NCI-H187 (cell line): ENCODE results near the gene KRT17.

Experiments
- DNase-seq, 2 experiments: peaks; one replicate each; lab custom pipeline; 2025; lab: John Stamatoyannopoulos, UW

KRT17 gene

DNA sequence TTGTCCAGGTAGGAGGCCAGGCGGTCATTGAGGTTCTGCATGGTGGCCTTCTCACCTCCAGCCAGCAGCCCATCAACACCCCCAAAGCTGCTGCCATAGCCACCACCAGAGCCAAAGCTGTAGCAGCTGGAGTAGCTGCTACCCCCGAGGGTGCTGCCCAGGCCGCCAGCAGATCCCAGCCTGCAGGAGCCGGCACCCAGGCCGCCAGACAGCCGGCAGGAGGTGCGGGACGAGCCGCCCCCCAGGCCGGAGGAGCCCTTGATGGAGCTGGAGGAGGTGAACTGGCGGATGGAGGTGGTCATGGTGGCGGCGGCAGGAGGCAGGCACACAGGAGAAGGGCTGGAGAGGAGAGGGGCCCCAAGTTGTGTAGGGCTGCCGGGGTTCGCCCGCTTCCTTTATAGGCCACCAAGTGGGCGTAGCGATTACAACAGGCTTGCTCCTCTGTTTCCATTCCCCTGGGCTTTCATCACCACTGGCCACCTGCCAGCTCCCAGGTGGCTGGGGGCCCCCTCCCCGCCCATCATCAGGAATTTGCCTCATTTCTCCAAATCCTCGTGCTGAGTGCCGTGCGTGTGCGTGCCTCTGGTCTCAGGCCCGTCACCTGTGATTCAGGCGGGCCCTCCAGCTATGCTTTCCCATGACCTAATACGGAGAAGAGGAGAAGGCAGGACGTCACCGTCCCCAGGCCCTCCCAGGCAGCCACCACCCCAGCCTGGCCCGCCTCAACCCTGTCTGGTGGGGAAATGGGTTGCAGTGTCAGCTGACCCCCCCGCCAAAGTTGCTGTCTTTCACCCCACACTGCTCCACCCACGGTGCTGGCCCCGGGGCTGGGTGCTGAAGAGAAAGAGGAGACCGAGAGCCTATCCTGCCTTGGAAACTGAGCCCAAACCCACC, at the start of gene KRT17:
Gene KRT17, minus strand, starts transcription at position 368 of the 894 bp plus-strand sequence. Its CDS starts 66 bp downstream, at position 302.
- DNase-seq, result no peak

GRCh38 chr17:41672153-41672552, 47.8 kb upstream of the KRT17 start:
- no peak for DNase-seq

GRCh38 chr17:41667280-41668041, 43.1 kb upstream of the KRT17 start:
- no peak for DNase-seq

GRCh38 chr17:41666708-41667279, 42.4 kb upstream of the KRT17 start:
- peak; percentile 64 for DNase-seq

- peak in 1 of 2 experiments; percentile 58 for DNase-seq
Measured at GRCh38 chr17:41666237-41666641, 41.9 kb upstream of the KRT17 start.

DNA sequence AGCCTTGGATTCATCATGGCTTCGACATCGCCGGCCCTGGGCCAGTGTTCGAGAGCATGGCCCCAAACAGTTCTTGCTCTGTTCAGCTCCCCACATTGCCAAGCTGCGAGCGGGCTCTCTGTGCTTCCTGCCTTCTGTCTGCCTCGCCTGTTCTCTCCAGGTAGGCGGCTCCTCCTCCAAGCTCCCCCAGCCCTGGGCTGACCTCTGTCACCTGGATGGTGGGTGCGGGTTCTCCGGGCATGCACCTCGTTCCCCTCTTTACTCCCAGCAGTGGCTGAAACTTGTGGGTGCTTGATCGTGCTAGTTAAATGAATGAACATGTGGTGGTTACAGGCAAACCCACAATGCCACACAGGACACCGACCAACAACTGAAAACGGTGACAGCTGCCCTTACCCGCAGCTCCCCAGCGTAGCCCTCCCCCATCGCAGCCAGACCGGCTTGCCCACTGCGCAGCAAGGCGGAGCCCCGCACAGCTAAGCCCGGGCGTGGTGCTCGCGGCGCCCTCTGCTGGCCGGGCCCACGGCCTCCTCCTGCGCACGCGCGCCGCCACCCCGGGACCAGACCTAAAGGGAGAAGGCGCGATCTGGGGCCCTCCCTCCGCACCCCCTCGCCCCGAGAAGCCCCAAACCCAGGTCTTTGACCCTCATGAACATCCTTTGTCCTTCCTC, 41.3 kb upstream of the KRT17 start:
- peak; percentile 49 to 64 for DNase-seq

DNA sequence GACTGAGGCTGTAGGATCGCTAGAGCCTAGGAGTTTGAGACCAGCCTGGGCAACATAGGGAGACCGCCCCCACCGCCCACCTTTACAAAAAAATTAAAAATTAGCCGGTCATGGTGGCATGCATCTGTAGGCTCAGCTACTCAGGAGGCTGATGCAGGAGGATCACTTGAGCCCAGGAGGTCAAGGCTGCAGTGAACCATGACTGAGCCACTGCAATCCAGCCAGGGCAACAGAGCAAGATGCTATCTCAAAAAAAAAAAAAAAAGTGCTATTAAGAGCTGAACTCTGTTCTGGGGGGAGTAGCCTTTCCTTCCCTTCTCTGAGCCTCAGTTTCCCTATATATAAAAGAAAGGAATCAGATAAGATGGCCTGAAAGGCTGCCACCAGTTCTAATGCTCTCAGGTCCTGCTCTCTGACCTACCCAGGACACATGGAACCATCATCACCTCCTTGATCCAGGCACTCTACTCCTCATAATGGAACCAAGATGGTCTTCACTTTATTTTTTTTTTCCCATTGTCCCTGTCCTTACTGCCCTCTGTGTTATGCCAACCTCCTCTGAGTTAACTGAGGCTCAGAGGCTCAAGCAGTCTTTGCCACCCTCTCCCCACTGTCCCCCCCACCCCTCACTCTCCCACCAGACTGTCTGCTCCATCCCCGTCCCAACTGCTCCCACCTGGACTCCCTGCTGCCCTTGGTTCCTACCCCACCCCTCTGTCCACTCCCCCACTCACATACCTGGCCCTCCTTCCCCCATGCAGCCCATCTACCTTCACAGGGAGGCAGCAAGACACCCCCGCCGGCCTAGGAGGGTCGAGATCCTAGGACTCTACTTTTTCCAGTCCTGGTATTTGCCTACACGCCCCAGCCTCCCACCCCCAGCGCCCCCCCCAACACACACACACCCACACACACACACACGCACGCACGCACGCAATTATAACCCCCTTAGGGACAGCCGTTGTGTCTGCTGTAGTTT, 40.5 kb upstream of the KRT17 start:
- no peak for DNase-seq

DNA sequence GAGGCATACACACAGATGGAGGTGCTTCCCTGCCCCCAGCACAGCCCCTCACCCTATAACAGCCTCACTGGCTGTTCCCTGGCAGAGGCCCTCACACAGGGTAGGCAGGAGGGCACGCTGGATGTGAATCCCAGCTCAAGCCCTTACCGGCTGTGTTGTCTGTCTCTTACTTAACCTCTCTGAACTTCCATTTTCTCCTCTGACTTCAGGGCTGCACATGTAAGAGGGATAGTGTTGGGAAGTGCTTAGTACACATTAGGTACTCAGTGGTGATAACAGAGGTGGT, 39.7 kb upstream of the KRT17 start:
- no peak for DNase-seq

DNA sequence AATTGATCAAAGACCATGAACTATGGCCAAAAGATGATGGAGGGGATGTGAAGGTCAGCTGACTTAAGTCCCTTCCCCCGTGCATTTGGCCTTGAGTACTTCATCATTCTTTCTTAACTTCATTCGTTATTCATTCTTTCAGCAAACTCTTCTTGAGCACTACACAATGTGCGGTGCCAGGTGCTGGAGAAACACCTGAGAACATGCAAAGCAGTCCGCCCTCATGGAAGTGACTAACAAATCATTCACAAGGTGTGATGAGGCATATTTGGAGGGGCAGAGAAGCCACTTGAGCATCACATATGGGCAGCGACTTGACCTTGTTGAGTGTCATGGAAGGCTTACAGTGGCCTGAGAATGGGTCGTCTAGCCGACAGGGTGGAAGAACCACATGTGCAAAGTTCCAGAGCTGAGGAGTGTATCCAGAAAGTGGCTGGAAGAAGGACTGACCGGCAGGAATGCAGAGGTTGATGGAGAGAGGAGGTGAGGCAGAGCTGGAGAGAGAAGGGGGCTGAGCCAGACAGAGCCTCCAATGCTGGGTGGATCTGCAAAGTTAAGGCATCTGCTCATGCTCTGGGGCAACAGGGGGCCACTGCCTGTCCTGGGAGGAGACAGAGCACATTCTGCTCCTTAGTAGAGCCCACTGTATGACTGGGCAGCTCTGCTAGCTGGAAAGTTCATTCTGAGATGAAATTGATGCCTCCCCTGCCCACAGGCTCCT, 39.2 kb upstream of the KRT17 start:
- no peak for DNase-seq

GRCh38 chr17:41660221-41660711, 35.9 kb upstream of the KRT17 start:
- DNase-seq, result no peak

GRCh38 chr17:41659427-41660212, 35.2 kb upstream of the KRT17 start:
- DNase-seq, result no peak

GRCh38 chr17:41658846-41659245, 34.5 kb upstream of the KRT17 start:
- DNase-seq, result no peak

- no peak for DNase-seq
Measured at GRCh38 chr17:41657936-41658335, 33.6 kb upstream of the KRT17 start.

DNA sequence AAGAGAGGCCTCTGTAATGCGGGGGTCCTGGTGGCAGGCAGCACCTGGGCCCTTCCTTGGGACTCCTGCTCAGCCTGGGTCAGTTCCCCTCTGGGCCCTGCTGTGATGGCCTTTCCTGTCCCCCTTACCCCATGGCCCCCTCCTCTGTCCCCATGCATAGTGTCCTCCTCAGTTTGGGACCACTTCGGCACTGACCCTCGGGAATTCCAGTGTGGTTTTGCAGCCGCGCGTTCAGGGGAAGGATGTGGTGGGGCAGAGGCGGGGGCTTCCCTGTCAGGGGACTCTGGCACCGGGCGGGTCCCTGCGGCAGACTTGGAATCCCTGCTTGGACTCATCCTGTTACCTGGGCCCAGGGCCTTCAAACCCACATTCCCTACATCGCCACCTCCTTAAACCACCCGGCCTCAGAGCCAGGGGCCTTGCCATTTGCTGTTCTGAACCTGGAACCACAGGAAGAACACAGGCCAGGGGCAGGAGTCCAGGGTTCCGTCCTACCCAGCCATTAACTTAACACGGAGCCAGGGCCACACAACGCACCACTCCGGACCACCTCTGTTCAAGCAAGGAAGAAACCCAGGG, 32.9 kb upstream of the KRT17 start:
- DNase-seq, result no peak

DNA sequence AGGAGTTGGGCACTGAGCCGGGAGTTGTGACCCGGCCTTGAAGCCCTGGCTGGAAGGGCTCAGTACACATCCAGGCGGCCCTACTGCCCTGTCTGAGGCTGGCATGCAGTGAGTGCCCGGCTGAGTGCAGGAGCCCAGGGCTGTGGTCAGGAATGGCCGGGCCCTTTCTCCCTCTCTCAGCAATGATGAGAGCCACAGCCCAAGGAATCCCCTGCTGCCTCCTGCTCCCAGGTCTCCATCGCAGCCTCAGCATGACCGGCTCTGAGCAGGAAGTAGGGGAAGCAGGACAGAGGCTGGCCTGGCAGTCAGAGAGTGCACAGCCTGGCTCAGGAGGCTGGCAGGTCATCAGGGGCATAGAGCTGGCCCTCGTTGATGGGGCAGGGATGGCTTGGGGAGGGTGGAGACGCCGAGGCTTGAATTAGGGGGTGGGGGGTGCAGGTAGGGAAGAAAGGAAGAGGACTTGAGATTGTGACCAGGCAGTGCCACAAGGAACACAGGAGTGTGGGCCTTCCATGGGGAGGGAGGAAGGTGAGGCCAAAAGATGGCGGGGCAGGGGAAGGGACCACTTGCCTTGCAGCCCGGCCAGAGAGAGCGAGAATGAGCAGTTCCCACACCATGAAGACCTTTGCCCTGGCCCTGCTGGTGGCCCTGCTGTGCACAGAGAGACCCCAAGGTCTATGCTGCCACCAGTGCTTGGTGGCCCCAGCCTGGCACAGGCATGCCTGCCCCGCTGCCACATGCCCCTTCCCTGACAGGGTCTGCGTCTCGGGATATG, 32.1 kb upstream of the KRT17 start:
- no peak for DNase-seq

- no peak for DNase-seq
Measured at GRCh38 chr17:41655611-41656111, 31.3 kb upstream of the KRT17 start.

DNA sequence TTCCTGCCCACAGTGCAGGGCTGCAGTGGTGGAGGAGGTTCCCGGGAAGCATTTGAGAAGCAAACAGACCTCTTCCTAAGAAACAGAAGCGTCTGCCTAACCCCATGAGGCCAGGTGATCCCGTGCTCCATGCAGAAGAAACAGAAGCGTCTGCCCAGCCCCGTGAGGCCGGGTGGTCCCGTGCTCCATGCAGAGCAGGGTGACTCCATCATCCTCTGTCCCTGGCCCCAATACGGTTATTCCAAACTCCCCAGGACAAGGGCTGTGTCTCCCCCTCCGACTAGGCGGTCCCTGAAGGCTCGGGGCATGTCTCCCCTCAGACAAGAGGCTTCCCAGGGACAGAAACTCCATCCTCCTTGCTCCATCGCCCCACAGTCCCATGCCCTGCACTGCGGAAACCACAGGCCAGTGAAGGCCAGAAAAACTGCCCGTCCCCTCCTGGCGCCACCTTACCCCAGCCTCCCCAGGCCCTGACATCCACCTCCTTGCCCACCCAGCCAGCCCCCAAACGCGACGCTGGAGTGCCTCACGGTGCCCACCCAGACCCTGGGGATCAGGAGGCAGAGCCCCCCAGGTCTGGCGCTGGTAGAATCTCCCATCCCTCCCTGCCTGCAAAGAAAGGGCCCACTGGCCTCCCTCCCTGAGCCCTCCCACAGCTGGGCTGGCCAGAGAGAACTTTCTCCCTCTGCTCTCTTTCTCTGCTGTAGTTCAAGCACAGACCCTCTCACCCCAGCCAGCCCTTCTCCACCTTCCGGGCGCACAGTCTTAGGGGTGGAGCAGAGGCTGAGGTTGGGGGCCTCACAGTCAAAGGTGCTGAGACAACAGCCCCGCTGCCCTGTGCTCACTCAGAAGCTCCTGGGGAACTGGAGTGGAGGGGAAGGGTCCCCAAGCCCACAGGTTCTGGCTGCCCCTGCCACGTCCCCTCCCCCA, 30.6 kb upstream of the KRT17 start:
- DNase-seq, result no peak
